HepG2 (cell line): Measurements from ENCODE around the gene KCTD21. TPM values are rescaled to one million over a fixed set of nuclear protein-coding genes. Genes with fewer than 3 reads are reported as not detected.

Experiments
- AKNA ChIP-seq: sonication (generic); formaldehyde crosslinking; IDR thresholded peaks from 2 replicates; pipeline ENCODE4 v1.4.0; 2020; ENCODE audit warnings: missing genetic modification reagents, borderline replicate concordance
- ARNTL ChIP-seq: sonication (generic); formaldehyde crosslinking; IDR thresholded peaks from 2 replicates; pipeline ENCODE4 v1.4.0; 2020; ENCODE audit warnings: mild to moderate bottlenecking, missing genetic modification reagents
- GTF3A ChIP-seq: sonication (generic); formaldehyde crosslinking; conservative IDR thresholded peaks from 2 replicates; pipeline ENCODE4 v1.4.0; 2020; ENCODE audit warnings: mild to moderate bottlenecking, missing genetic modification reagents
- KLF6 ChIP-seq: IDR thresholded peaks from 2 replicates; pipeline ENCODE4 v1.8.0; 2016; ENCODE audit warnings: missing biosample characterization, missing genetic modification reagents
- MLX ChIP-seq: IDR thresholded peaks from 2 replicates; pipeline ENCODE4 v1.6.1; 2016
- NFYC ChIP-seq: IDR thresholded peaks from 2 replicates; pipeline ENCODE4 v1.6.1; 2016; ENCODE audit warnings: missing genetic modification reagents, missing compliant biosample characterization
- NONO ChIP-seq, 2 experiments: fragments of 450-650 bp in 1 of 2; sonication (generic) in 1 of 2; formaldehyde crosslinking in 1 of 2; IDR thresholded peaks in 1 of 2; conservative IDR thresholded peaks in 1 of 2; 2 replicates each; pipeline versions ENCODE4 v1.6.1 to v1.8.0; 2017 to 2022; ENCODE audit warnings: mild to moderate bottlenecking in 1 of 2, missing genetic modification reagents in 1 of 2, moderate library complexity in 1 of 2
- PBX3 ChIP-seq: sonication (generic); formaldehyde crosslinking; IDR thresholded peaks from 2 replicates; pipeline ENCODE4 v1.8.1; 2023; ENCODE audit warnings: missing genetic modification reagents, inconsistent platforms, borderline replicate concordance
- RAD51 ChIP-seq: fragments of 450-650 bp; IDR thresholded peaks from 2 replicates; pipeline ENCODE4 v1.6.1; 2016; ENCODE audit warnings: borderline replicate concordance
- SRSF1 ChIP-seq: fragments of 200-400 bp; formaldehyde crosslinking; optimal IDR thresholded peaks from 2 replicates; pipeline ENCODE3; 2017; ENCODE audit warnings: mild to moderate bottlenecking, low read depth, low read length, moderate library complexity
- SRY ChIP-seq: sonication (generic); formaldehyde crosslinking; IDR thresholded peaks from 2 replicates; pipeline ENCODE4 v1.8.0; 2022; ENCODE audit warnings: mild to moderate bottlenecking, missing genetic modification reagents
- TP53 ChIP-seq: sonication (generic); formaldehyde crosslinking; conservative IDR thresholded peaks from 2 replicates; pipeline ENCODE4 v1.4.0; 2020; ENCODE audit warnings: missing genetic modification reagents
- YY1 ChIP-seq: IDR thresholded peaks from 2 replicates; pipeline ENCODE4 v1.6.1; 2011; ENCODE audit warnings: low read length, low read depth, moderate library complexity, mild to moderate bottlenecking; ENCODE audit not compliant: insufficient read depth, insufficient replicate concordance
- ZBTB38 ChIP-seq: sonication (generic); formaldehyde crosslinking; IDR thresholded peaks from 2 replicates; pipeline ENCODE4 v1.5.1; 2020; ENCODE audit warnings: mild to moderate bottlenecking, missing genetic modification reagents
- ZC3H4 ChIP-seq: sonication (generic); formaldehyde crosslinking; IDR thresholded peaks from 2 replicates; pipeline ENCODE4 v1.4.0; 2020; ENCODE audit warnings: missing genetic modification reagents, borderline replicate concordance
- ZNF543 ChIP-seq: sonication (generic); formaldehyde crosslinking; IDR thresholded peaks from 2 replicates; pipeline ENCODE4 v1.4.0; 2020; ENCODE audit warnings: mild to moderate bottlenecking, missing genetic modification reagents
- ZNF678 ChIP-seq: sonication (generic); formaldehyde crosslinking; IDR thresholded peaks from 2 replicates; pipeline ENCODE4 v1.4.0; 2020; ENCODE audit warnings: mild to moderate bottlenecking, missing genetic modification reagents
- ZNF737 ChIP-seq: sonication (generic); formaldehyde crosslinking; IDR thresholded peaks from 2 replicates; pipeline ENCODE4 v1.5.0; 2020; ENCODE audit warnings: missing genetic modification reagents, mild to moderate bottlenecking, borderline replicate concordance
- ZSCAN29 ChIP-seq: sonication (generic); formaldehyde crosslinking; conservative IDR thresholded peaks from 2 replicates; pipeline ENCODE4 v1.4.0; 2020; ENCODE audit warnings: mild to moderate bottlenecking, missing genetic modification reagents
- polyA plus RNA-seq, 8 experiments: library from polyadenylated mRNA; depleted of rRNA in 3 of 8; stranded (reverse) in 7 of 8; unstranded in 1 of 8; fragments of >200 nt; fragmentation: Illumina TruSeq in 4 of 8; extraction: Trizol in 4 of 8; gene quantifications; 2 replicates each; pipeline versions ENCODE4 v1.2.1 to v1.2.3, GENCODE V29; 2011 to 2016; ENCODE audit warnings: low read depth in 4 of 8, missing spikeins in 1 of 8, mixed read lengths in 1 of 8; ENCODE audit not compliant: insufficient read depth in 1 of 8
- total RNA-seq, 5 experiments: library from RNA; depleted of rRNA; stranded (reverse); fragments of >200 nt; fragmentation: Illumina TruSeq; extraction: Trizol; gene quantifications; 2 replicates each; pipeline ENCODE4 v1.2.3, GENCODE V29; 2016; ENCODE audit warnings: low read depth in 1 of 5
- TF ChIP-seq, protein P1 (sequence below): sonication (generic); formaldehyde crosslinking; IDR thresholded peaks from 2 replicates; pipeline ENCODE4 v1.5.0; 2020; ENCODE audit warnings: mild to moderate bottlenecking, missing genetic modification reagents, moderate library complexity
- TF ChIP-seq, protein P2 (sequence below): sonication (generic); formaldehyde crosslinking; conservative IDR thresholded peaks from 2 replicates; pipeline ENCODE4 v1.5.0; 2020; ENCODE audit warnings: missing genetic modification reagents

Gene KCTD21
- total and polyA plus RNA-seq, 2 of the 13 experiments (the other 11 are each of a cell fraction or from before 2014, with no cell fraction given), result 3.1 to 13.5 TPM

DNA sequence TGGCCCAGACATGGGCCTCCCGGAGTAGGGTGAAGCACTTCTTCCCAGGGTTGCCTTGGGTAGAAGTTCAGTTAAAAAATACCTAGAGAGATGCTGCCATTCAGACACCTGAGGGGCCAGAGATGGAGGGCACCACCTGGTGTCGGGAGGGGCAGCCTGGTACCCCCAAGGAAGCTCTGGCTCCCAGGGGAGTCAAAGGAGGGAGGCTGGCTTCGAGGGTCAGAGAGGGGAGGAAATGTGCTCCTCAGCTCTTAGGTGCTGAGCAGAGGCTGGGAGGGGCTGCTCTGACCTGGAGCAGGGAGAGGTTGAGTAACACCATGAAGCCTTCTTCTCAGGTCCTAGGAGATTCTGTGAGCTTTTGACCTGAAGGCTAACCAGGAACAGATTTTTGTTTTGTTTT lies 1.4 kb upstream of the KCTD21 start (continued):
- TF ChIP-seq, protein P1, sequence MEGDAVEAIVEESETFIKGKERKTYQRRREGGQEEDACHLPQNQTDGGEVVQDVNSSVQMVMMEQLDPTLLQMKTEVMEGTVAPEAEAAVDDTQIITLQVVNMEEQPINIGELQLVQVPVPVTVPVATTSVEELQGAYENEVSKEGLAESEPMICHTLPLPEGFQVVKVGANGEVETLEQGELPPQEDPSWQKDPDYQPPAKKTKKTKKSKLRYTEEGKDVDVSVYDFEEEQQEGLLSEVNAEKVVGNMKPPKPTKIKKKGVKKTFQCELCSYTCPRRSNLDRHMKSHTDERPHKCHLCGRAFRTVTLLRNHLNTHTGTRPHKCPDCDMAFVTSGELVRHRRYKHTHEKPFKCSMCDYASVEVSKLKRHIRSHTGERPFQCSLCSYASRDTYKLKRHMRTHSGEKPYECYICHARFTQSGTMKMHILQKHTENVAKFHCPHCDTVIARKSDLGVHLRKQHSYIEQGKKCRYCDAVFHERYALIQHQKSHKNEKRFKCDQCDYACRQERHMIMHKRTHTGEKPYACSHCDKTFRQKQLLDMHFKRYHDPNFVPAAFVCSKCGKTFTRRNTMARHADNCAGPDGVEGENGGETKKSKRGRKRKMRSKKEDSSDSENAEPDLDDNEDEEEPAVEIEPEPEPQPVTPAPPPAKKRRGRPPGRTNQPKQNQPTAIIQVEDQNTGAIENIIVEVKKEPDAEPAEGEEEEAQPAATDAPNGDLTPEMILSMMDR (CRISPR knock-in tag), result peak; percentile 26
- no peak for TF ChIP-seq RAD51
- no peak for TF ChIP-seq ARNTL (CRISPR knock-in tag)
- TF ChIP-seq NFYC (CRISPR knock-in tag), result no peak
- 0 out of 2 replicates have a peak, but pooled peaks have one; percentile 32 for TF ChIP-seq ZSCAN29 (CRISPR knock-in tag)
- no peak for TF ChIP-seq ZNF678 (CRISPR knock-in tag)
- TF ChIP-seq AKNA (CRISPR knock-in tag), result no peak
- TF ChIP-seq ZNF737 (CRISPR knock-in tag), result no peak
- no peak for TF ChIP-seq SRY (CRISPR knock-in tag)
- TF ChIP-seq, protein P2, sequence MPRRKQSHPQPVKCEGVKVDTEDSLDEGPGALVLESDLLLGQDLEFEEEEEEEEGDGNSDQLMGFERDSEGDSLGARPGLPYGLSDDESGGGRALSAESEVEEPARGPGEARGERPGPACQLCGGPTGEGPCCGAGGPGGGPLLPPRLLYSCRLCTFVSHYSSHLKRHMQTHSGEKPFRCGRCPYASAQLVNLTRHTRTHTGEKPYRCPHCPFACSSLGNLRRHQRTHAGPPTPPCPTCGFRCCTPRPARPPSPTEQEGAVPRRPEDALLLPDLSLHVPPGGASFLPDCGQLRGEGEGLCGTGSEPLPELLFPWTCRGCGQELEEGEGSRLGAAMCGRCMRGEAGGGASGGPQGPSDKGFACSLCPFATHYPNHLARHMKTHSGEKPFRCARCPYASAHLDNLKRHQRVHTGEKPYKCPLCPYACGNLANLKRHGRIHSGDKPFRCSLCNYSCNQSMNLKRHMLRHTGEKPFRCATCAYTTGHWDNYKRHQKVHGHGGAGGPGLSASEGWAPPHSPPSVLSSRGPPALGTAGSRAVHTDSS (CRISPR knock-in tag), result no peak
- no peak for TF ChIP-seq ZC3H4 (CRISPR knock-in tag)
- no peak for TF ChIP-seq KLF6 (CRISPR knock-in tag)
- TF ChIP-seq MLX (CRISPR knock-in tag), result no peak
- no peak for TF ChIP-seq SRSF1
- no peak for TF ChIP-seq YY1
- TF ChIP-seq ZNF543 (CRISPR knock-in tag), result peak; percentile 45; the same call in 1 of the 2 replicates
- TF ChIP-seq PBX3 (CRISPR knock-in tag), result no peak
- TF ChIP-seq TP53 (CRISPR knock-in tag), result no peak
- no peak for TF ChIP-seq NONO (IDR thresholded peaks at IDR 0.05)
- no peak for TF ChIP-seq NONO (CRISPR knock-in tag; conservative IDR thresholded peaks at IDR 0.05)
- 0 out of 2 replicates have a peak, but pooled peaks have one; percentile 76 for TF ChIP-seq GTF3A (CRISPR knock-in tag)
- no peak for TF ChIP-seq ZBTB38
